DND-41 (cell line): ENCODE results near the gene TTC4.

Experiments
- EZH2 ChIP-seq: IDR thresholded peaks from 3 replicates; pipeline ENCODE4 v1.6.1; 2012; ENCODE audit warnings: borderline replicate concordance, low read depth, mild to moderate bottlenecking, moderate library complexity, low read length, inconsistent platforms; ENCODE audit not compliant: severe bottlenecking
- TF ChIP-seq, protein P1 (sequence below): IDR thresholded peaks from 2 replicates; pipeline ENCODE4 v1.5.1; 2012; ENCODE audit warnings: borderline replicate concordance, low read length, moderate library complexity, mild to moderate bottlenecking; ENCODE audit not compliant: poor library complexity, severe bottlenecking; ENCODE audit errors: extremely low read depth

DNA sequence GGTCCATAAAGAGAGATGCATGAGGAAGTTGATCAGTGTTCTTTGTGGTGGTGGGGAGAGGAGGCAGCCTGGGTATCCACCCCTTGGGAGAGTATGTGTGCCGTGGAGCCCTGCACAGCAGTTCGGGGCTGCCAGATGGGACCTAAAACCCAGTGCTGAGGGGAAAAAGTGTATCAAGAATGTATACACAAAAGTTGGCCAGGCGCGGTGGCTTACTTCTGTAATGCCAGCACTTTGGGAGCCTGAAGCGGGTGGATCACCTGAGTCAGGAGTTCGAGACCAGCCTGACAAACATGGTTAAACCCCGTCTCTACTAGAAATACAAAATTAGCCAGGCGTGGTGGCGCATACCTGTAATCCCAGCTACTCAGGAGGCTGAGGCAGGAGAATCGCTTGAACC is 4.1 kb upstream of the TTC4 start:
- TF ChIP-seq EZH2, result no peak
- TF ChIP-seq, protein P1, sequence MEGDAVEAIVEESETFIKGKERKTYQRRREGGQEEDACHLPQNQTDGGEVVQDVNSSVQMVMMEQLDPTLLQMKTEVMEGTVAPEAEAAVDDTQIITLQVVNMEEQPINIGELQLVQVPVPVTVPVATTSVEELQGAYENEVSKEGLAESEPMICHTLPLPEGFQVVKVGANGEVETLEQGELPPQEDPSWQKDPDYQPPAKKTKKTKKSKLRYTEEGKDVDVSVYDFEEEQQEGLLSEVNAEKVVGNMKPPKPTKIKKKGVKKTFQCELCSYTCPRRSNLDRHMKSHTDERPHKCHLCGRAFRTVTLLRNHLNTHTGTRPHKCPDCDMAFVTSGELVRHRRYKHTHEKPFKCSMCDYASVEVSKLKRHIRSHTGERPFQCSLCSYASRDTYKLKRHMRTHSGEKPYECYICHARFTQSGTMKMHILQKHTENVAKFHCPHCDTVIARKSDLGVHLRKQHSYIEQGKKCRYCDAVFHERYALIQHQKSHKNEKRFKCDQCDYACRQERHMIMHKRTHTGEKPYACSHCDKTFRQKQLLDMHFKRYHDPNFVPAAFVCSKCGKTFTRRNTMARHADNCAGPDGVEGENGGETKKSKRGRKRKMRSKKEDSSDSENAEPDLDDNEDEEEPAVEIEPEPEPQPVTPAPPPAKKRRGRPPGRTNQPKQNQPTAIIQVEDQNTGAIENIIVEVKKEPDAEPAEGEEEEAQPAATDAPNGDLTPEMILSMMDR, result no peak
